ENCODE data around the gene LRRC56.

Gene LRRC56

GRCh38 chr11:541433-541885 lies 4.1 kb downstream of the LRRC56 start:
- DNase-seq: no peak

- no peak for DNase-seq
Measured at GRCh38 chr11:544817-545166, 7.5 kb downstream of the LRRC56 start.

- DNase-seq: no peak
Measured at GRCh38 chr11:545171-545570, 7.8 kb downstream of the LRRC56 start.

GRCh38 chr11:548700-549603 lies 11.6 kb downstream of the LRRC56 start:
- no peak for DNase-seq

- DNase-seq: no peak
Measured at GRCh38 chr11:550021-550745, 12.9 kb downstream of the LRRC56 start.

- DNase-seq: no peak
Measured at GRCh38 chr11:550746-551085, 13.4 kb downstream of the LRRC56 start.

GRCh38 chr11:551131-551530 lies 13.8 kb downstream of the LRRC56 start:
- DNase-seq: no peak

GRCh38 chr11:551596-551995 lies 14.3 kb downstream of the LRRC56 start:
- no peak for DNase-seq

GRCh38 chr11:553083-553987 lies 16.0 kb downstream of the LRRC56 start:
- DNase-seq: no peak

- DNase-seq: no peak
Measured at GRCh38 chr11:553988-554340, 16.6 kb downstream of the LRRC56 start.

- DNase-seq: peak; percentile 76
Measured at GRCh38 chr11:554428-555226, 17.3 kb downstream of the LRRC56 start.

- DNase-seq: no peak
Measured at GRCh38 chr11:555227-555779, 18.0 kb downstream of the LRRC56 start.

- no peak for DNase-seq
Measured at GRCh38 chr11:555780-556661, 18.7 kb downstream of the LRRC56 start.

- no peak for DNase-seq
Measured at GRCh38 chr11:556662-557256, 19.4 kb downstream of the LRRC56 start.

- no peak for DNase-seq
Measured at GRCh38 chr11:557328-558132, 20.2 kb downstream of the LRRC56 start.

- no peak for DNase-seq
Measured at GRCh38 chr11:558503-558902, 21.2 kb downstream of the LRRC56 start.

GRCh38 chr11:559020-559620 lies 21.8 kb downstream of the LRRC56 start:
- no peak for DNase-seq

- no peak for DNase-seq
Measured at GRCh38 chr11:559712-560304, 22.5 kb downstream of the LRRC56 start.

Data from effector CD4-positive, alpha-beta T cell (primary cell).